ENCODE results near the gene PPA2.
A peak's percentile ranks its signal among the peaks of the same experiment; 100 is the strongest.
"Not testable (repeated sequence)": the region's sequence is repeated elsewhere in the genome, so short reads cannot be mapped to it uniquely, and the experiment has no call there.

Gene PPA2

GRCh38 chr4:105474099-105474518, 247 bp upstream of the PPA2 start:
- peaks cover 10% of the 10 kb centered on the region; the same call in 1 of the 2 replicates for H3K27me3 ChIP-seq (ENCODE audit: control insufficient read depth, insufficient read depth, low read length)
- no peaks in the 10 kb centered on the region for H3K9me3 ChIP-seq (ENCODE audit: control insufficient read depth, insufficient read depth, low read length)
- H3K9ac ChIP-seq (ENCODE audit: low read depth, low read length): no peak overlapping the region; the same call in 1 of the 2 replicates
- H3K27ac ChIP-seq (ENCODE audit: low read depth, low read length): peak overlapping the region; percentile 92
- H3K4me3 ChIP-seq (ENCODE audit: low read depth, low read length): peak overlapping the region; percentile 93
- H3K4me1 ChIP-seq (ENCODE audit: control insufficient read depth, insufficient read depth, low read length): peaks cover 13% of the 10 kb centered on the region; the same call in 1 of the 2 replicates
- peaks cover 14% of the 10 kb centered on the region for H3K36me3 ChIP-seq (ENCODE audit: control insufficient read depth, insufficient read depth, low read length)

DNA sequence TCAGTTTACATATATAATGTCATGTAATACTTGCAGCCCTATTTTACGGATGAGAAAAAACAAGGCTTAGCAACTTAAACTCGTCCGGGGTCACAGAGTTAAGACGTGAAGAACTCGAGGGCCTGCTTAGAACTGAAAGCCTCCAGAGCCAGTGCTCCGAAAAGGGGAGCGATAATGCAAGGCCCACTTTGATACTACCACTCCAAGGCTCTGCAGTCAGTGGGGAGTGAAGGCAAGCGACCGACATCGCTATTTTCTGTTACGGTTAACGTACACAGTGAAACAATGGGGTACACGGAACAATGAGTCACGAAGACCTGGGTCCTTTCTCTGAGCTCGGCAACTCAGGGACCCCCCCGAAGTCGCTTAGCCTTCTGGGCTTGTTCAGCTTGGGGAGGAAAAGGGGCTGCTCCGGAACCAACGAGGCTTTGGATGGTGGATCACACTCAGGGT, 965 bp downstream of the PPA2 start:
- Histone ChIP-seq H3K27ac (ENCODE audit: low read depth, low read length) (peak overlapping the region; percentile 92), H3K9ac (ENCODE audit: low read depth, low read length) (peak overlapping the region; percentile 93)

GRCh38 chr4:105471566-105472176, 2.2 kb downstream of the PPA2 start:
- no peak overlapping the region for H3K27ac ChIP-seq (ENCODE audit: low read depth, low read length)
- peaks cover 23% of the 10 kb centered on the region for H3K36me3 ChIP-seq (ENCODE audit: control insufficient read depth, insufficient read depth, low read length)
- peaks cover 13% of the 10 kb centered on the region; the same call in 1 of the 2 replicates for H3K4me1 ChIP-seq (ENCODE audit: control insufficient read depth, insufficient read depth, low read length)
- no peaks in the 10 kb centered on the region for H3K9me3 ChIP-seq (ENCODE audit: control insufficient read depth, insufficient read depth, low read length)
- peak overlapping the region; percentile 93; the same call in 1 of the 2 replicates for H3K4me3 ChIP-seq (ENCODE audit: low read depth, low read length)
- peaks cover 10% of the 10 kb centered on the region; the same call in 1 of the 2 replicates for H3K27me3 ChIP-seq (ENCODE audit: control insufficient read depth, insufficient read depth, low read length)
- no peak overlapping the region for H3K9ac ChIP-seq (ENCODE audit: low read depth, low read length)

More for the DNA sequence above, 965 bp downstream of the PPA2 start:
- Histone ChIP-seq H3K4me3 (ENCODE audit: low read depth, low read length) (peak overlapping the region; percentile 93), H3K36me3 (ENCODE audit: control insufficient read depth, insufficient read depth, low read length) (peaks cover 15% of the 10 kb centered on the region), H3K9me3 (ENCODE audit: control insufficient read depth, insufficient read depth, low read length) (no peaks in the 10 kb centered on the region), H3K4me1 (ENCODE audit: control insufficient read depth, insufficient read depth, low read length) (peaks cover 13% of the 10 kb centered on the region; the same call in 1 of the 2 replicates), H3K27me3 (ENCODE audit: control insufficient read depth, insufficient read depth, low read length) (peaks cover 10% of the 10 kb centered on the region; the same call in 1 of the 2 replicates)

GRCh38 chr4:105470766-105471165, 3.1 kb downstream of the PPA2 start:
- peaks cover 30% of the 10 kb centered on the region for H3K36me3 ChIP-seq (ENCODE audit: control insufficient read depth, insufficient read depth, low read length)
- peaks cover 13% of the 10 kb centered on the region; the same call in 1 of the 2 replicates for H3K4me1 ChIP-seq (ENCODE audit: control insufficient read depth, insufficient read depth, low read length)
- no peaks in the 10 kb centered on the region for H3K9me3 ChIP-seq (ENCODE audit: control insufficient read depth, insufficient read depth, low read length)
- no peak overlapping the region for H3K9ac ChIP-seq (ENCODE audit: low read depth, low read length)
- H3K4me3 ChIP-seq (ENCODE audit: low read depth, low read length): no peak overlapping the region
- H3K27ac ChIP-seq (ENCODE audit: low read depth, low read length): no peak overlapping the region
- H3K27me3 ChIP-seq (ENCODE audit: control insufficient read depth, insufficient read depth, low read length): peaks cover 10% of the 10 kb centered on the region; the same call in 1 of the 2 replicates

DNA sequence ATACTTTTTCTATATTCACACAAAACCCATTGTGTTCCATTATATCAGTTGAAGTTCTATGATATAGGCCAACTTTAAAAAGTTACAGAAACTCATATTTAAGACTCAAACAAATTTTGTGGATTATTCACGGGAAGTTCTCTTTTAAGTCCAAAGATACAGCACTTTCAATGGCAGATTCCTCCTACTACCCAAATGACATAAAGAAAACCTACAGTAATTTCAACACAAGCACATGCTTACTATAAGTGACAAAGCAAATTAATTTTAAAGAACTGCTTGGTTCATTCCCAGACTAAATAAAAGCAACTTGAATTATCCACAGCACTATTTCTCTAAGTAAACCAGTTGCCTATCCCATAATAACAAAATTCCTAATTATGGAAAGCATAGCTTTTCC, 4.1 kb downstream of the PPA2 start:
- peaks cover 13% of the 10 kb centered on the region; the same call in 1 of the 2 replicates for H3K4me1 ChIP-seq (ENCODE audit: control insufficient read depth, insufficient read depth, low read length)
- H3K9ac ChIP-seq (ENCODE audit: low read depth, low read length): no peak overlapping the region
- no peak overlapping the region for H3K4me3 ChIP-seq (ENCODE audit: low read depth, low read length)
- H3K9me3 ChIP-seq (ENCODE audit: control insufficient read depth, insufficient read depth, low read length): no peaks in the 10 kb centered on the region
- H3K36me3 ChIP-seq (ENCODE audit: control insufficient read depth, insufficient read depth, low read length): peaks cover 30% of the 10 kb centered on the region
- H3K27me3 ChIP-seq (ENCODE audit: control insufficient read depth, insufficient read depth, low read length): peaks cover 6% of the 10 kb centered on the region; the same call in 1 of the 2 replicates
- H3K27ac ChIP-seq (ENCODE audit: low read depth, low read length): no peak overlapping the region

- Histone ChIP-seq H3K9me3 (ENCODE audit: control insufficient read depth, insufficient read depth, low read length) (no peaks in the 10 kb centered on the region), H3K4me1 (ENCODE audit: control insufficient read depth, insufficient read depth, low read length) (peaks cover 3% of the 10 kb centered on the region; the same call in 1 of the 2 replicates), H3K4me3 (ENCODE audit: low read depth, low read length) (no peak overlapping the region), H3K9ac (ENCODE audit: low read depth, low read length) (no peak overlapping the region), H3K27me3 (ENCODE audit: control insufficient read depth, insufficient read depth, low read length) (no peaks in the 10 kb centered on the region), H3K27ac (ENCODE audit: low read depth, low read length) (no peak overlapping the region), H3K36me3 (ENCODE audit: control insufficient read depth, insufficient read depth, low read length) (peaks cover 30% of the 10 kb centered on the region)
Observed at GRCh38 chr4:105466580-105466979, 7.3 kb downstream of the PPA2 start.

- H3K4me3 ChIP-seq (ENCODE audit: low read depth, low read length); H3K27ac ChIP-seq (ENCODE audit: low read depth, low read length); H3K9me3 ChIP-seq (ENCODE audit: control insufficient read depth, insufficient read depth, low read length); H3K9ac ChIP-seq (ENCODE audit: low read depth, low read length); H3K4me1 ChIP-seq (ENCODE audit: control insufficient read depth, insufficient read depth, low read length); H3K27me3 ChIP-seq (ENCODE audit: control insufficient read depth, insufficient read depth, low read length): not testable (repeated sequence)
- H3K36me3 ChIP-seq (ENCODE audit: control insufficient read depth, insufficient read depth, low read length): peaks cover 16% of the 10 kb centered on the region
Observed at GRCh38 chr4:105464563-105464962, 9.3 kb downstream of the PPA2 start.

GRCh38 chr4:105462576-105462975, 11.3 kb downstream of the PPA2 start:
- no peaks in the 10 kb centered on the region for H3K9me3 ChIP-seq (ENCODE audit: control insufficient read depth, insufficient read depth, low read length)
- H3K9ac ChIP-seq (ENCODE audit: low read depth, low read length): no peak overlapping the region
- no peak overlapping the region for H3K4me3 ChIP-seq (ENCODE audit: low read depth, low read length)
- no peak overlapping the region for H3K27ac ChIP-seq (ENCODE audit: low read depth, low read length)
- peaks cover 11% of the 10 kb centered on the region for H3K36me3 ChIP-seq (ENCODE audit: control insufficient read depth, insufficient read depth, low read length)
- no peaks in the 10 kb centered on the region for H3K27me3 ChIP-seq (ENCODE audit: control insufficient read depth, insufficient read depth, low read length)
- 0 out of 2 replicates have a peak, but pooled peaks cover 4% of the 10 kb centered on the region for H3K4me1 ChIP-seq (ENCODE audit: control insufficient read depth, insufficient read depth, low read length)

- Histone ChIP-seq H3K4me3 (ENCODE audit: low read depth, low read length) (no peak overlapping the region), H3K4me1 (ENCODE audit: control insufficient read depth, insufficient read depth, low read length) (0 out of 2 replicates have a peak, but pooled peaks cover 4% of the 10 kb centered on the region), H3K9me3 (ENCODE audit: control insufficient read depth, insufficient read depth, low read length) (no peaks in the 10 kb centered on the region), H3K36me3 (ENCODE audit: control insufficient read depth, insufficient read depth, low read length) (peaks cover 8% of the 10 kb centered on the region), H3K9ac (ENCODE audit: low read depth, low read length) (no peak overlapping the region), H3K27ac (ENCODE audit: low read depth, low read length) (no peak overlapping the region), H3K27me3 (ENCODE audit: control insufficient read depth, insufficient read depth, low read length) (no peaks in the 10 kb centered on the region)
Observed at GRCh38 chr4:105461621-105462382, 12.1 kb downstream of the PPA2 start.

GRCh38 chr4:105461221-105461620, 12.6 kb downstream of the PPA2 start:
- no peak overlapping the region for H3K27ac ChIP-seq (ENCODE audit: low read depth, low read length)

GRCh38 chr4:105460306-105460705, 13.6 kb downstream of the PPA2 start:
- H3K9me3 ChIP-seq (ENCODE audit: control insufficient read depth, insufficient read depth, low read length): no peaks in the 10 kb centered on the region
- H3K27ac ChIP-seq (ENCODE audit: low read depth, low read length): no peak overlapping the region
- no peak overlapping the region for H3K4me3 ChIP-seq (ENCODE audit: low read depth, low read length)
- H3K27me3 ChIP-seq (ENCODE audit: control insufficient read depth, insufficient read depth, low read length): no peaks in the 10 kb centered on the region
- H3K4me1 ChIP-seq (ENCODE audit: control insufficient read depth, insufficient read depth, low read length): 0 out of 2 replicates have a peak, but pooled peaks cover 4% of the 10 kb centered on the region
- H3K36me3 ChIP-seq (ENCODE audit: control insufficient read depth, insufficient read depth, low read length): 0 out of 2 replicates have a peak, but pooled peaks cover 7% of the 10 kb centered on the region
- no peak overlapping the region for H3K9ac ChIP-seq (ENCODE audit: low read depth, low read length)

More at GRCh38 chr4:105461221-105461620, 12.6 kb downstream of the PPA2 start:
- H3K9me3 ChIP-seq (ENCODE audit: control insufficient read depth, insufficient read depth, low read length): no peaks in the 10 kb centered on the region
- H3K9ac ChIP-seq (ENCODE audit: low read depth, low read length): no peak overlapping the region
- no peaks in the 10 kb centered on the region for H3K27me3 ChIP-seq (ENCODE audit: control insufficient read depth, insufficient read depth, low read length)
- H3K4me1 ChIP-seq (ENCODE audit: control insufficient read depth, insufficient read depth, low read length): 0 out of 2 replicates have a peak, but pooled peaks cover 4% of the 10 kb centered on the region
- H3K4me3 ChIP-seq (ENCODE audit: low read depth, low read length): no peak overlapping the region
- peaks cover 6% of the 10 kb centered on the region; the same call in 1 of the 2 replicates for H3K36me3 ChIP-seq (ENCODE audit: control insufficient read depth, insufficient read depth, low read length)
